SK-N-SH treated with all-trans-retinoic acid at 6 μM for 48 hours (cell line): Measurements from ENCODE around the gene BANP.

ENCODE experiments used
- ARNTL ChIP-seq: fragments of 450-650 bp; formaldehyde crosslinking; IDR thresholded peaks from 2 replicates; pipeline ENCODE4 v1.5.0; 2020; ENCODE audit warnings: low read depth, mild to moderate bottlenecking, moderate library complexity, borderline replicate concordance
- BACH2 ChIP-seq: fragments of 250-450 bp; sonication (Bioruptor Pico); IDR thresholded peaks from 2 replicates; pipeline ENCODE4 v1.9.0; 2021; ENCODE audit warnings: mild to moderate bottlenecking, borderline replicate concordance
- CREB5 ChIP-seq: fragments of 250-450 bp; sonication (Bioruptor Pico); IDR thresholded peaks from 2 replicates; pipeline ENCODE4 v1.5.1; 2020; ENCODE audit warnings: low read depth, mild to moderate bottlenecking, moderate library complexity
- ISL1 ChIP-seq: fragments of 250-450 bp; sonication (Bioruptor Pico); IDR thresholded peaks from 2 replicates; pipeline ENCODE4 v2.1.2; 2022; ENCODE audit warnings: mild to moderate bottlenecking, moderate library complexity
- OSR1 ChIP-seq: fragments of 250-450 bp; sonication (Bioruptor Pico); IDR thresholded peaks from 2 replicates; pipeline ENCODE4 v1.8.0; 2022; ENCODE audit warnings: moderate library complexity, mild to moderate bottlenecking, inconsistent platforms
- PATZ1 ChIP-seq: fragments of 250-450 bp; sonication (Bioruptor Pico); IDR thresholded peaks from 2 replicates; pipeline ENCODE4 v1.8.0; 2020; ENCODE audit warnings: mild to moderate bottlenecking, moderate library complexity, borderline replicate concordance
- RARB ChIP-seq: fragments of 250-450 bp; sonication (Bioruptor Pico); IDR thresholded peaks from 2 replicates; pipeline ENCODE4 v1.8.0; 2021; ENCODE audit warnings: mild to moderate bottlenecking, moderate library complexity
- SNAI2 ChIP-seq: fragments of 250-450 bp; sonication (Bioruptor Pico); IDR thresholded peaks from 2 replicates; pipeline ENCODE4 v1.5.0; 2020; ENCODE audit warnings: mild to moderate bottlenecking, moderate library complexity
- ZFP3 ChIP-seq: fragments of 250-450 bp; sonication (Bioruptor Pico); IDR thresholded peaks from 2 replicates; pipeline ENCODE4 v1.5.0; 2020; ENCODE audit warnings: mild to moderate bottlenecking, moderate library complexity
- ZFP30 ChIP-seq: fragments of 450-650 bp; formaldehyde crosslinking; IDR thresholded peaks from 2 replicates; pipeline ENCODE4 v1.5.0; 2022; ENCODE audit warnings: mild to moderate bottlenecking, moderate library complexity
- ZNF70 ChIP-seq: fragments of 450-650 bp; formaldehyde crosslinking; IDR thresholded peaks from 2 replicates; pipeline ENCODE4 v1.5.0; 2020; ENCODE audit warnings: mild to moderate bottlenecking, moderate library complexity

GRCh38 chr16:87949071-87949744 lies 2.0 kb upstream of the BANP start:
- no peak for TF ChIP-seq PATZ1 (CRISPR knock-in tag)
- TF ChIP-seq ZFP3 (CRISPR knock-in tag), result no peak
- TF ChIP-seq RARB, result no peak
- no peak for TF ChIP-seq ISL1
- no peak for TF ChIP-seq CREB5
- no peak for TF ChIP-seq ZNF70
- TF ChIP-seq OSR1 (CRISPR knock-in tag), result no peak
- no peak for TF ChIP-seq ZFP30 (CRISPR knock-in tag)
- no peak for TF ChIP-seq ARNTL (CRISPR knock-in tag)
- TF ChIP-seq SNAI2 (CRISPR knock-in tag), result no peak
- no peak for TF ChIP-seq BACH2 (CRISPR knock-in tag)
